ENCODE data around the gene HDAC11. TPM values are rescaled to one million over a fixed set of nuclear protein-coding genes. Genes with fewer than 3 reads are reported as not detected.

HDAC11 gene
- total and polyA plus RNA-seq, 10 of the 15 experiments (the other 5 are each of a cell fraction or from before 2014, with no cell fraction given) = 0.04 to 0.76 (median 0.22) TPM; not detected in 1

GRCh38 chr3:13513051-13513912 is 33.2 kb downstream of the HDAC11 start:
- no peak for FAIRE-seq
- H3K9me3 ChIP-seq (replicated peaks; ENCODE audit: control insufficient read depth, insufficient read depth, low read length) = no peaks in the 10 kb centered on the region
- no peaks in the 10 kb centered on the region for H3K27me3 ChIP-seq (replicated peaks in 1 of 2; ENCODE audit: control insufficient read depth in 2 of 2, insufficient read depth in 2 of 2, low read length in 1 of 2)
- intact Hi-C loops (cut with micrococcal nuclease; ENCODE audit: unreplicated experiment) (no loop called here), in situ Hi-C loops (cut with MboI) (no loop called here)
- POLR2A ChIA-PET = no interaction called here
- H2AFZ ChIP-seq (ENCODE audit: control insufficient read depth, low read depth, low read length) = no peak overlapping the region
- CTCF ChIA-PET = interaction anchor here (0.8 to 2.3 kb wide), 4 partner anchors 17 to 135 kb away, joined by 3 to 5 read pairs (median 3); no protein-coding TSS in a partner anchor
- SMC1A ChIA-PET (ENCODE audit: uncharacterized antibody, unreplicated experiment) = no interaction called here
- no peaks in the 10 kb centered on the region for H3K79me2 ChIP-seq (ENCODE audit: control insufficient read depth, insufficient read depth, low read length)
- no peak overlapping the region for H3K9ac ChIP-seq (ENCODE audit: control insufficient read depth, insufficient read depth, low read length)
- BruUV-seq (replicated peaks) = no TSS peak
- no peak overlapping the region for H3K4me2 ChIP-seq (ENCODE audit: control insufficient read depth, insufficient read depth)
- no peaks in the 10 kb centered on the region for H3K36me3 ChIP-seq (ENCODE audit: control insufficient read depth in 2 of 2, insufficient read depth in 2 of 2, low read length in 1 of 2)
- no peaks in the 10 kb centered on the region for H4K20me1 ChIP-seq (ENCODE audit: control insufficient read depth, insufficient read depth)
- H3K4me1 ChIP-seq (ENCODE audit: control insufficient read depth, insufficient read depth, low read length) = peaks cover 5% of the 10 kb centered on the region; the same call in 1 of the 2 replicates
- 64% methylated on average over 20 of the region's 20 CpGs for WGBS (ENCODE audit: insufficient coverage, insufficient replicate concordance, low lambda C conversion rate, missing lambda C conversion rate)
- DNase-seq (ENCODE audit: low read depth, low spot score) = no peak
- H3K27ac ChIP-seq (ENCODE audit: control insufficient read depth, insufficient read depth) = no peak overlapping the region
- RAD21 ChIA-PET (ENCODE audit: unreplicated experiment) = no interaction called here
- peak; percentile 68 for ATAC-seq
- H3K4me3 ChIP-seq = no peak overlapping the region
- peak; percentile 58; the same call in 1 of the 2 replicates for TF ChIP-seq NR2F1 (conservative IDR thresholded peaks at IDR 0.05)
- 0 out of 2 replicates have a peak, but pooled peaks have one; percentile 11 for TF ChIP-seq IKZF1 (conservative IDR thresholded peaks at IDR 0.05)
- TF ChIP-seq EGR1 (IDR thresholded peaks at IDR 0.05; ENCODE audit: borderline replicate concordance in 1 of 2, low read depth in 2 of 2, low read length in 2 of 2) = no peak

- ChIA-PET POLR2A (no interaction called here), RAD21 (ENCODE audit: unreplicated experiment) (no interaction called here), SMC1A (ENCODE audit: uncharacterized antibody, unreplicated experiment) (no interaction called here), CTCF (interaction anchor here (0.8 to 1.5 kb wide), 2 partner anchors 18 to 134 kb away, joined by 3 read pairs; no protein-coding TSS in a partner anchor)
- DNase-seq (ENCODE audit: low read depth, low spot score) (no peak), FAIRE-seq (no peak), ATAC-seq (no peak)
- no peaks in the 10 kb centered on the region for H4K20me1 ChIP-seq (ENCODE audit: control insufficient read depth, insufficient read depth)
- intact Hi-C loops (cut with micrococcal nuclease; ENCODE audit: unreplicated experiment) (no loop called here), in situ Hi-C loops (cut with MboI) (no loop called here)
- no peaks in the 10 kb centered on the region; a peak in 1 of 4 replicates for H3K27me3 ChIP-seq (replicated peaks in 1 of 2; ENCODE audit: control insufficient read depth in 2 of 2, insufficient read depth in 2 of 2, low read length in 1 of 2)
- no peaks in the 10 kb centered on the region for H3K79me2 ChIP-seq (ENCODE audit: control insufficient read depth, insufficient read depth, low read length)
- 53% methylated on average over 10 of the region's 10 CpGs for WGBS (ENCODE audit: insufficient coverage, insufficient replicate concordance, low lambda C conversion rate, missing lambda C conversion rate)
- no peak overlapping the region for H2AFZ ChIP-seq (ENCODE audit: control insufficient read depth, low read depth, low read length)
- no peak overlapping the region for H3K27ac ChIP-seq (ENCODE audit: control insufficient read depth, insufficient read depth)
- peaks cover 5% of the 10 kb centered on the region; the same call in 1 of the 2 replicates for H3K4me1 ChIP-seq (ENCODE audit: control insufficient read depth, insufficient read depth, low read length)
- H3K4me2 ChIP-seq (ENCODE audit: control insufficient read depth, insufficient read depth) = no peak overlapping the region
- no peak overlapping the region for H3K9ac ChIP-seq (ENCODE audit: control insufficient read depth, insufficient read depth, low read length)
- H3K36me3 ChIP-seq (ENCODE audit: control insufficient read depth in 2 of 2, insufficient read depth in 2 of 2, low read length in 1 of 2) = no peaks in the 10 kb centered on the region
- BruUV-seq (replicated peaks) = no TSS peak
- H3K4me3 ChIP-seq = no peak overlapping the region
- H3K9me3 ChIP-seq (replicated peaks; ENCODE audit: control insufficient read depth, insufficient read depth, low read length) = no peaks in the 10 kb centered on the region
- TF ChIP-seq ZBTB11 (CRISPR knock-in tag; IDR thresholded peaks at IDR 0.05) (no peak), RUNX3 (IDR thresholded peaks at IDR 0.05; ENCODE audit: low read length) (no peak), FOXK2 (IDR thresholded peaks at IDR 0.05) (no peak), TAF1 (IDR thresholded peaks at IDR 0.05; ENCODE audit: borderline replicate concordance, low read depth, low read length) (no peak), TCF3 (IDR thresholded peaks at IDR 0.05; ENCODE audit: borderline replicate concordance, insufficient read depth, low read depth, low read length) (no peak), USF2 (IDR thresholded peaks at IDR 0.05; ENCODE audit: borderline replicate concordance, low read depth, low read length) (no peak), HDAC2 (IDR thresholded peaks at IDR 0.05) (no peak), SPI1 (IDR thresholded peaks at IDR 0.05; ENCODE audit: borderline replicate concordance, insufficient read depth, low read depth, low read length) (no peak)
Observed at GRCh38 chr3:13513913-13514517, 33.9 kb downstream of the HDAC11 start.
